Ovary (tissue), 9 donors: ENCODE results near the gene DBT. TPM values are rescaled to one million over a fixed set of nuclear protein-coding genes. Genes with fewer than 3 reads are reported as not detected.

ENCODE experiments used
- DNase-seq, 5 donors: peaks; one replicate each; pipeline ENCODE4 v3.0.0-alpha.2; 2019 to 2020
- H3K27ac ChIP-seq, 2 donors: fragments of 200-600 bp; one replicate each; pipeline versions ENCODE4 v1.5.1 to v1.8.0; 2019 to 2022
- H3K27me3 ChIP-seq: fragments of 200-600 bp; one replicate; pipeline ENCODE4 v1.8.0; 2022
- H3K36me3 ChIP-seq: fragments of 200-600 bp; sonication (generic); one replicate; pipeline ENCODE4 v1.5.1; 2019
- H3K4me1 ChIP-seq: one replicate; pipeline ENCODE4 v1.8.1; 2013; ENCODE audit warnings: mild to moderate bottlenecking, moderate library complexity; ENCODE audit not compliant: insufficient read depth
- H3K4me3 ChIP-seq: fragments of 200-600 bp; sonication (generic); one replicate; pipeline ENCODE4 v1.5.1; 2017
- H3K9me3 ChIP-seq, 2 donors: fragments of 200-600 bp in 1 of 2; sonication (generic) in 1 of 2; one replicate each; pipeline versions ENCODE4 v1.5.1 to v1.8.1; 2013 to 2019; ENCODE audit warnings: mild to moderate bottlenecking in 1 of 2, moderate library complexity in 1 of 2
- CTCF ChIP-seq, 3 donors: fragments of 450-650 bp in 2 of 3; fragments of 200-600 bp in 1 of 3; IDR thresholded peaks; one replicate each; pipeline versions ENCODE4 v1.5.1 to v1.8.0; 2016 to 2022; ENCODE audit warnings: antibody characterized with exemption in 3 of 3, mild to moderate bottlenecking in 1 of 3
- EP300 ChIP-seq: sonication (generic); formaldehyde crosslinking; IDR thresholded peaks from one replicate; pipeline ENCODE4 v1.6.1; 2017; ENCODE audit warnings: antibody characterized with exemption
- POLR2A ChIP-seq: fragments of 450-650 bp; IDR thresholded peaks from one replicate; pipeline ENCODE4 v1.6.1; 2017; ENCODE audit warnings: antibody characterized with exemption, mild to moderate bottlenecking, moderate library complexity
- WGBS, 3 donors: extraction: QIAGEN DNeasy Blood & Tissue Kit in 1 of 3; methylation state at CpG; one replicate each; pipeline versions ENCODE4 v1.1.5 to v1.1.7; 2013 to 2017; 5-methylcytosine and 5-hydroxymethylcytosine counted together
- intact Hi-C, 4 donors: fragments of 100-400 bp; cut with DNase I; formaldehyde crosslinking; loops; one replicate each; pipeline versions ENCODE4 v1.11.0 to v1.15.1; 2022 to 2023
- polyA plus RNA-seq, 2 donors: library from polyadenylated mRNA; stranded (reverse); fragments of 200-250 nt in 1 of 2; fragments of 350-450 nt in 1 of 2; fragmentation: Illumina TruSeq in 1 of 2; extraction: RNeasy Lipid Tissue Mini Kit (QIAGEN cat#74804) in 1 of 2; gene quantifications; one replicate each; pipeline ENCODE4 v1.2.3, GENCODE V29; 2013 to 2014
- total RNA-seq, 7 donors: library from RNA; depleted of rRNA in 2 of 7; stranded (reverse); fragments of >200 nt in 2 of 7; fragmentation: NEBNext Ultra II Directional in 3 of 7; extraction: Animal tissue kit (Norgen Biotek cat#: 25700) in 3 of 7; gene quantifications; one replicate each; pipeline versions ENCODE4 v1.1.0 to v1.2.4, GENCODE V29; 2016 to 2023
- donor health status: DM: no; HTN: no; CAD: no; lungs with moderate emphysema.
- donor health status: DM: no; HTN: no; CAD: no.
- donor health status: Bipolar disorder and iron deficiency.
- donor health status: DM: yes; HTN: yes; CAD: no.
- donor health status: DM: no; HTN: no; CAD: no.
- donor health status: DM: yes; HTN: yes; CAD: no.

DBT gene
- total and polyA plus RNA-seq, 9 donors = 5.5 to 17.4 (median 14.8) TPM

- Histone ChIP-seq H3K27me3 (no peaks in the 10 kb centered on the region), H3K4me1 (no peaks in the 10 kb centered on the region), H3K4me3 (no peak overlapping the region), H3K9me3 (no peaks in the 10 kb centered on the region), H3K27ac (no peak overlapping the region), H3K36me3 (no peaks in the 10 kb centered on the region)
- DNase-seq = no peak
- 71 to 81% (median 78%) methylated on average over 4 of the region's 4 CpGs for WGBS, 3 donors
- intact Hi-C loops = no loop called here
- TF ChIP-seq EP300 (no peak), CTCF (IDR thresholded peaks at IDR 0.05) (no peak), POLR2A (no peak)
Measured at GRCh38 chr1:100152271-100152670, 97.4 kb downstream of the DBT start.

- intact Hi-C loops = no loop called here
- H3K9me3 ChIP-seq = no peaks in the 10 kb centered on the region
- no peaks in the 10 kb centered on the region for H3K27me3 ChIP-seq
- H3K4me3 ChIP-seq = no peak overlapping the region
- H3K4me1 ChIP-seq = no peaks in the 10 kb centered on the region
- no peaks in the 10 kb centered on the region for H3K36me3 ChIP-seq
- H3K27ac ChIP-seq = no peak overlapping the region
- TF ChIP-seq EP300 = no peak
- no peak for TF ChIP-seq POLR2A
- no peak for TF ChIP-seq CTCF (IDR thresholded peaks at IDR 0.05)
- DNase-seq = no peak
- 43 to 54% (median 49%) methylated on average over 2 of the region's 2 CpGs for WGBS, 3 donors
Measured at GRCh38 chr1:100151679-100152078, 98.0 kb downstream of the DBT start.

GRCh38 chr1:100147875-100148274, 101.8 kb downstream of the DBT start:
- H3K27me3 ChIP-seq = no peaks in the 10 kb centered on the region
- H3K27ac ChIP-seq = no peak overlapping the region
- intact Hi-C loops = no loop called here
- no peaks in the 10 kb centered on the region for H3K9me3 ChIP-seq
- no peaks in the 10 kb centered on the region for H3K36me3 ChIP-seq
- no peak for DNase-seq
- no peaks in the 10 kb centered on the region for H3K4me1 ChIP-seq
- no peak for TF ChIP-seq CTCF (IDR thresholded peaks at IDR 0.05)
- TF ChIP-seq POLR2A = no peak
- no peak for TF ChIP-seq EP300
- no peak overlapping the region for H3K4me3 ChIP-seq
- WGBS, 3 donors = 88 to 89% (median 88%) methylated on average over 4 of the region's 4 CpGs

- WGBS, 3 donors = 88 to 93% (median 92%) methylated on average over 1 of the region's 1 CpG
- no peaks in the 10 kb centered on the region for H3K27me3 ChIP-seq
- intact Hi-C loops = no loop called here
- DNase-seq = no peak
- H3K36me3 ChIP-seq = no peaks in the 10 kb centered on the region
- no peaks in the 10 kb centered on the region for H3K9me3 ChIP-seq
- H3K4me1 ChIP-seq = no peaks in the 10 kb centered on the region
- no peak overlapping the region for H3K4me3 ChIP-seq
- no peak overlapping the region for H3K27ac ChIP-seq
- TF ChIP-seq EP300 (no peak), POLR2A (no peak), CTCF (IDR thresholded peaks at IDR 0.05) (no peak)
Measured at GRCh38 chr1:100146958-100147357, 102.7 kb downstream of the DBT start.

GRCh38 chr1:100145116-100145515, 104.5 kb downstream of the DBT start:
- 86 to 92% (median 90%) methylated on average over 3 of the region's 3 CpGs for WGBS, 3 donors
- DNase-seq = no peak
- Histone ChIP-seq H3K9me3 (no peaks in the 10 kb centered on the region), H3K27me3 (no peaks in the 10 kb centered on the region), H3K27ac (no peak overlapping the region), H3K4me1 (no peaks in the 10 kb centered on the region), H3K36me3 (no peaks in the 10 kb centered on the region), H3K4me3 (no peak overlapping the region)
- intact Hi-C loops = no loop called here
- TF ChIP-seq EP300 = no peak
- no peak for TF ChIP-seq CTCF (IDR thresholded peaks at IDR 0.05)
- TF ChIP-seq POLR2A = no peak
